Aorta (tissue), 5 donors: ENCODE measurements around the gene POGK. TPM values are rescaled to one million over a fixed set of nuclear protein-coding genes. Genes with fewer than 3 reads are reported as not detected.

Experiments
- ATAC-seq: fragments of 200-7000 bp; cut with Tn5 transposase; one replicate; pipeline ENCODE4 v1.9.1; 2022; ENCODE audit warnings: moderate library complexity; ENCODE audit not compliant: low FRiP score
- DNase-seq, 2 donors: peaks; one replicate each; pipeline ENCODE4 v3.0.0-alpha.2; 2020
- H3K27ac ChIP-seq, 2 donors: one replicate each; pipeline ENCODE4 v1.5.1; 2013; ENCODE audit warnings: low read length in 2 of 2, mild to moderate bottlenecking in 2 of 2, moderate library complexity in 2 of 2, control low read depth in 1 of 2, inconsistent platforms in 1 of 2, low read depth in 1 of 2
- H3K27me3 ChIP-seq, 2 donors: one replicate each; pipeline ENCODE4 v1.6.1; 2013; ENCODE audit warnings: control low read depth in 1 of 2, low read length in 1 of 2, mild to moderate bottlenecking in 1 of 2, moderate library complexity in 1 of 2; ENCODE audit not compliant: insufficient read depth in 2 of 2, control insufficient read depth in 1 of 2
- H3K36me3 ChIP-seq, 2 donors: one replicate each; pipeline ENCODE4 v1.6.1; 2013; ENCODE audit warnings: control low read depth in 1 of 2, low read length in 1 of 2, mild to moderate bottlenecking in 1 of 2; ENCODE audit not compliant: insufficient read depth in 2 of 2, control insufficient read depth in 1 of 2
- H3K4me1 ChIP-seq, 2 donors: one replicate each; pipeline ENCODE4 v1.6.1; 2013; ENCODE audit warnings: low read length in 2 of 2, control low read depth in 1 of 2, mild to moderate bottlenecking in 1 of 2, moderate library complexity in 1 of 2; ENCODE audit not compliant: insufficient read depth in 2 of 2, control insufficient read depth in 1 of 2
- H3K4me3 ChIP-seq, 2 donors: one replicate each; pipeline ENCODE4 v1.5.1; 2013; ENCODE audit warnings: low read length in 2 of 2, control low read depth in 1 of 2, mild to moderate bottlenecking in 1 of 2
- H3K9me3 ChIP-seq: one replicate; pipeline ENCODE4 v1.6.1; 2013; ENCODE audit warnings: mild to moderate bottlenecking, low read length; ENCODE audit not compliant: control insufficient read depth
- WGBS, 2 donors: extraction: QIAGEN DNeasy Blood & Tissue Kit; methylation state at CpG; one replicate each; pipeline ENCODE4 v1.1.7; 2013; 5-methylcytosine and 5-hydroxymethylcytosine counted together
- intact Hi-C, 2 donors: fragments of 100-400 bp; cut with DNase I; formaldehyde crosslinking; loops; one replicate each; pipeline versions ENCODE4 v1.14.2 to v1.15.0; 2022
- long read RNA-seq, 2 donors: library from polyadenylated mRNA; unstranded; transcript quantifications; one replicate each; pipeline ENCODE4 v2.0.0, GENCODE V29; 2020 to 2021
- polyA plus RNA-seq, 2 donors: library from polyadenylated mRNA; stranded (reverse); fragments of 200-250 nt; gene quantifications; one replicate each; pipeline ENCODE4 v1.2.3, GENCODE V29; 2013
- total RNA-seq, 2 donors: library from RNA; stranded (reverse); fragmentation: NEBNext Ultra II Directional; extraction: Animal tissue kit (Norgen Biotek cat#: 25700); gene quantifications; one replicate each; pipeline ENCODE4 v1.2.1, GENCODE V29; 2021
- donor health status: healthy with polysubstance abuse.
- donor health status: Bipolar disorder and iron deficiency.
- donor health status: DM: no; HTN: no; CAD: no.
- donor health status: DM: no; HTN: no; CAD: no.
- donor health status: DM: yes; HTN: yes; CAD: no.

Gene POGK
- total RNA-seq (10 to 100 TPM; 38.0 to 40.4 TPM), polyA plus RNA-seq (10 to 100 TPM; 11.5 to 13.8 TPM)
- long read RNA-seq, donor 1, full-length matches to known transcripts = 7 of 50 reads
- long read RNA-seq, donor 1, partial matches to known transcripts = 29 of 50 reads
- long read RNA-seq, donor 1, other reads (novel, unspliced or antisense) = 14 of 50 reads
- long read RNA-seq, donor 2, full-length matches to known transcripts = 1 of 30 reads
- long read RNA-seq, donor 2, partial matches to known transcripts = 9 of 30 reads
- long read RNA-seq, donor 2, other reads (novel, unspliced or antisense) = 20 of 30 reads

DNA sequence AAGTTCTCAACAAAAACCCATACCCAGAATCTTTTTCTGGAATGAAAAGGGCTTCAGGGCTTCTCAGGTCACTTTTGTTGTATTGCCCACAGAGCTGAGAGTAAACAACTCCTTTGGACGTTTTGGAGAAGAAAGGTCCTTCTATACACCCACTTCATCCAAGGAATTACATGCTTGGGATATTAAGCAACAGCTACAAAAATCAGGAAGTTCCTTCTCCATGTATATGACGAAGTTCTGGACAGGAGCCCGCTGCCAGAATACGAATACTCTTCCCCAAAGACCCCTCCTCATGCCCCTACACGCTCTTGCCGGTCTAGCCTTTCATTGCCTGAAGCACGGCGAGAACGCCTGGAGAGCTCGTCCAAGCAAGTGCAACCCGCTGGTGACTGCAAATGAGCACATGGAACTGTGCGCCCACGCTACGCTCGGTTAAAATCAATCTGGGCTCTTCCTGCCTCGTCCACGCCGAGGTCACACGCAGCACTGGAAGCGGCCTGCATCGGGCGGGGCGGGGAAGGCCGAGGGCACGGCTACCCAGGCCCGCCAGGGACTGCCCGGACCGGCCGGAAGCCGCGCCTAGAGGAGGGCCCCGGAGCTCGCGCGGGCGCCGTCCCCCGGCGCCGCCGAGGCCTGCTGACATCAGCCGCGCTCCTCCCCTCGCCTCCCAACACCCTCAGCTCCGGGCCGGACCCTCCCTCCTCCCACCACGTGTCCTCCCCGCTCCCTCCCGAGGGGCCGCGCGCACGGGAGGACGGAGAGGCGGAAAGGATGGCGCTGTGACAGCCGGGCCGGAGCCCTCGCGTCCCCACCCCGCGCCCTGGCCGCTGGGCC lies at the start of gene POGK:
TSS of gene POGK (plus strand) at position 710 of the 834 bp plus-strand sequence. CDS start 1,482 bp downstream, outside the sequence.
- peak within 1 kb of the TSS; percentile 94 for H3K27ac ChIP-seq
- H3K9me3 ChIP-seq = no peaks in the 10 kb centered on the region
- peak within 1 kb of the TSS; percentile 89 to 92 for H3K4me3 ChIP-seq
- WGBS, 2 donors = 0% methylated on average over 52 to 63 of the region's 63 CpGs
- DNase-seq (peak; percentile 96 to 97), ATAC-seq (peak; percentile 97)
- H3K36me3 ChIP-seq = peaks cover 0 to 7% of the 10 kb centered on the region in 2 donors
- no peaks in the 10 kb centered on the region for H3K27me3 ChIP-seq
- intact Hi-C loops = loop anchor here in 1 of 2 donors (2.0 to 5.0 kb wide), 2 partner anchors 38 to 138 kb away; partner anchors contain the start of genes ILDR2 and TADA1
- H3K4me1 ChIP-seq = peaks cover 6 to 8% of the 10 kb centered on the region in 2 donors

GRCh38 chr1:166796620-166797236 lies 42.5 kb upstream of the POGK start:
- Histone ChIP-seq H3K36me3 (no peaks in the 10 kb centered on the region), H3K4me1 (no peaks in the 10 kb centered on the region), H3K9me3 (no peaks in the 10 kb centered on the region), H3K4me3 (no peak overlapping the region), H3K27me3 (peaks cover 0 to 3% of the 10 kb centered on the region in 2 donors), H3K27ac (no peak overlapping the region)
- ATAC-seq (no peak), DNase-seq (no peak)
- WGBS, 2 donors = 86 to 88% methylated on average over 20 to 23 of the region's 23 CpGs
- intact Hi-C loops = no loop called here

DNA sequence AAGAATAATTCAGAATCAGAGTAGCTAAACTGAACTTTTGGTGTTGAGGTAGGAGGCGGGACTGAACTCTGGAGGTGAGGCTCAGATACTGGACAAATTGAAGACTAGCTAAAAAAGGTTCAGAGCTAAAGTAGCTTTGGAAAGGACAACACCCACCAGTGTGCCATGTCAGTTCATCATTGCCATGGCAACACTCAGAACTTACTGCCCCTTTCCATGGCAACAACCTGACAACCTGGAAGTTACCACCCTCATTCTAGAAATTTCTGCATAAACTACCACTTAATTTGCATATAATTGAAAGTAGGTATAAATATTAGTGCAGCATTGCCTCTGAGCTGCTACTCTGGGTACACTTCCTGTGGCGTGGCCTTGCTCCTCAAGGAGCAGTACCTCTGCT lies 30.3 kb upstream of the POGK start:
- Histone ChIP-seq H3K4me1 (no peaks in the 10 kb centered on the region), H3K27me3 (peaks cover 0 to 2% of the 10 kb centered on the region in 2 donors), H3K27ac (no peak overlapping the region), H3K36me3 (no peaks in the 10 kb centered on the region), H3K4me3 (no peak overlapping the region), H3K9me3 (no peaks in the 10 kb centered on the region)
- intact Hi-C loops = no loop called here
- DNase-seq (no peak), ATAC-seq (no peak)
- 78% methylated on average over 2 of the region's 2 CpGs for WGBS, 2 donors

DNA sequence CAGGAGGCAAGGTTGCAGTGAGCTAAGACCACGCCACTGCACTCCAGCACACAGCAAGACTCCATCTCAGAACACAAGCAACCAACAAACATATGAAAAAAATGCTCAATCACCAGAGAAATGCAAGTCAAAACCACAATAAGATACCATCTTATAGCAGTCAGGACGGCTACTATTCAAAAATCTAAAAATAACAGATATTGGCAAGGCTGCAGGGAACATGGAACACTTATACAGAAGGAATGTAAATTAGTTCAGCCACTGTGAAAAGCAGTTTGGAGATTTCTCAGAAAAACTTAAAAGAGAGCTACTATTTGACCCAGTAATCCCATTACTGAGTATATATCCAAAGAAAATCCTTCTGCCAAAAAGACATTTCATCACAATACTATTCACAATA lies 27.6 kb upstream of the POGK start:
- Histone ChIP-seq H3K36me3 (no peaks in the 10 kb centered on the region), H3K9me3 (peaks cover 5% of the 10 kb centered on the region), H3K27me3 (peaks cover 0 to 2% of the 10 kb centered on the region in 2 donors), H3K27ac (no peak overlapping the region), H3K4me3 (no peak overlapping the region), H3K4me1 (no peaks in the 10 kb centered on the region)
- intact Hi-C loops = no loop called here
- WGBS, 2 donors = 40 to 46% methylated on average over 2 of the region's 2 CpGs
- ATAC-seq = no peak
- no peak for DNase-seq

- no peaks in the 10 kb centered on the region for H3K36me3 ChIP-seq
- no peaks in the 10 kb centered on the region for H3K27me3 ChIP-seq
- whole genome bisulfite sequencing, 2 donors = 41 to 58% methylated on average over 2 of the region's 2 CpGs
- no peak overlapping the region for H3K4me3 ChIP-seq
- DNase-seq (no peak), ATAC-seq (no peak)
- no peak overlapping the region for H3K27ac ChIP-seq
- H3K9me3 ChIP-seq = peaks cover 5% of the 10 kb centered on the region
- no peaks in the 10 kb centered on the region for H3K4me1 ChIP-seq
- intact Hi-C loops = no loop called here
These were observed 25.6 kb upstream of the POGK start for GRCh38 chr1:166813508-166814223.

- 25 to 31% methylated on average over 2 of the region's 2 CpGs for WGBS, 2 donors
- ATAC-seq = no peak
- Histone ChIP-seq H3K4me3 (no peak overlapping the region), H3K27ac (no peak overlapping the region), H3K4me1 (no peaks in the 10 kb centered on the region), H3K9me3 (peaks cover 6% of the 10 kb centered on the region), H3K27me3 (no peaks in the 10 kb centered on the region), H3K36me3 (no peaks in the 10 kb centered on the region)
- intact Hi-C loops = no loop called here
- DNase-seq = no peak
These were observed 24.7 kb upstream of the POGK start for GRCh38 chr1:166814611-166815010.

DNA sequence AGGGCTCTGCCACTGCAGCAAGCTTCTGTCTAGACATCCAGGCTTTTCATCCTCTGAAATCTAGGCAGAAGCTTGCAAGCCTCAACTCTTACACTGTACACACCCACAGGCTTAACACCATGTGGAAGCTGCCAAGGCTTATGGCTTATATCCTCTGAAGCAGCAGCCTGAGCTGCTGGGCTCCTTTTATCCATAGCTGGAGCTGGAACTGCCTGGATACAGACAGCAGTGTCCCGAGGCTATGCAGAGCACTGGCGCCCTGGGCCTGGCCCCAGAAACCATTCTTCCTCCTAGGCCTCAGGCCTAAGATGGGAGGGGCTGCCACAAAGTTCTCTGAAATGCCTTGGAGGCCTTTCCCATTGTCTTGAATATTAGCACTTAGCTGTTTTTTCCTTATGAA lies 19.3 kb upstream of the POGK start:
- no peak for DNase-seq
- Histone ChIP-seq H3K36me3 (no peaks in the 10 kb centered on the region), H3K27ac (no peak overlapping the region), H3K27me3 (no peaks in the 10 kb centered on the region), H3K4me3 (no peak overlapping the region), H3K9me3 (peaks cover 9% of the 10 kb centered on the region), H3K4me1 (no peaks in the 10 kb centered on the region)
- 73 to 75% methylated on average over 2 of the region's 2 CpGs for WGBS, 2 donors
- no peak for ATAC-seq
- intact Hi-C loops = no loop called here

- H3K4me3 ChIP-seq = no peak overlapping the region
- H3K27me3 ChIP-seq = peaks cover 0 to under 1% of the 10 kb centered on the region in 2 donors
- H3K9me3 ChIP-seq = peaks cover 5% of the 10 kb centered on the region
- ATAC-seq (no peak), DNase-seq (no peak)
- intact Hi-C loops = no loop called here
- WGBS, 2 donors = 59 to 62% methylated on average over 7 of the region's 7 CpGs
- H3K4me1 ChIP-seq = no peaks in the 10 kb centered on the region
- no peak overlapping the region for H3K27ac ChIP-seq
- no peaks in the 10 kb centered on the region for H3K36me3 ChIP-seq
These were observed 16.9 kb upstream of the POGK start for GRCh38 chr1:166822385-166822784.
